Suprapubic skin (tissue), 4 donors: ENCODE data around the gene COL15A1.

ENCODE experiments used
- CTCF ChIP-seq, 2 donors: fragments of 200-600 bp in 1 of 2; fragments of 450-650 bp in 1 of 2; sonication (generic) in 1 of 2; IDR thresholded peaks; one replicate each; pipeline ENCODE4 v1.5.1; 2016 to 2019; ENCODE audit warnings: antibody characterized with exemption in 2 of 2, mild to moderate bottlenecking in 1 of 2, moderate library complexity in 1 of 2
- EP300 ChIP-seq: sonication (generic); formaldehyde crosslinking; IDR thresholded peaks from one replicate; pipeline ENCODE4 v1.6.1; 2017; ENCODE audit warnings: antibody characterized with exemption
- POLR2AphosphoS5 ChIP-seq, 3 donors: sonication (generic); formaldehyde crosslinking; IDR thresholded peaks; one replicate each; pipeline ENCODE4 v1.6.1; 2017; ENCODE audit warnings: antibody characterized with exemption in 3 of 3

GRCh38 chr9:99004717-99005460, 61.2 kb downstream of the COL15A1 start:
- TF ChIP-seq CTCF (IDR thresholded peaks at IDR 0.05) (no peak), EP300 (no peak), POLR2AphosphoS5 (IDR thresholded peaks at IDR 0.05) (no peak)
